ENCODE data around the gene ZNF681.

DNA sequence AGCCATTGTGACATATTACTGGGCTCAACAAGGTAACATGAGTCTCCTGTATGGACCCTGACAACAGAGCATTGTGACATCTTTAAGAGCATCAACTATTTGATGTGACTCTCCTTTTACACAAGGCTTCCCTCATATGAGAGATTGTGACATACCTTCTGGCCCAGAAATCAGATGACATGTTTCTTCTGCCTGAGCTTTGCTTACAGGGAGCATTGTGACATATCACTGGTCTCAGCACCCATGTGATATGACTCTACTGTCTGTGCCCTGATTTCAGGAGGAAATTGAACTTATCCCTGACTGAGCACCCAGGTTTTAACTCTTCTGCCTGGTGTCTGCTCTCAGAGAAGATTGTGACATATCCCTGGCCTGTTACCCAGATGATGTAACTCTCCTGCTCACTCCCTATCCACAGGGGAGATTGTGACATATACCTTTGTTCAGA is 15.9 kb upstream of the ZNF681 start:
- TF ChIP-seq EZH2 (IDR thresholded peaks at IDR 0.05; ENCODE audit: borderline replicate concordance, low read depth, low read length, severe bottlenecking): no peak
- TF ChIP-seq, protein P1, sequence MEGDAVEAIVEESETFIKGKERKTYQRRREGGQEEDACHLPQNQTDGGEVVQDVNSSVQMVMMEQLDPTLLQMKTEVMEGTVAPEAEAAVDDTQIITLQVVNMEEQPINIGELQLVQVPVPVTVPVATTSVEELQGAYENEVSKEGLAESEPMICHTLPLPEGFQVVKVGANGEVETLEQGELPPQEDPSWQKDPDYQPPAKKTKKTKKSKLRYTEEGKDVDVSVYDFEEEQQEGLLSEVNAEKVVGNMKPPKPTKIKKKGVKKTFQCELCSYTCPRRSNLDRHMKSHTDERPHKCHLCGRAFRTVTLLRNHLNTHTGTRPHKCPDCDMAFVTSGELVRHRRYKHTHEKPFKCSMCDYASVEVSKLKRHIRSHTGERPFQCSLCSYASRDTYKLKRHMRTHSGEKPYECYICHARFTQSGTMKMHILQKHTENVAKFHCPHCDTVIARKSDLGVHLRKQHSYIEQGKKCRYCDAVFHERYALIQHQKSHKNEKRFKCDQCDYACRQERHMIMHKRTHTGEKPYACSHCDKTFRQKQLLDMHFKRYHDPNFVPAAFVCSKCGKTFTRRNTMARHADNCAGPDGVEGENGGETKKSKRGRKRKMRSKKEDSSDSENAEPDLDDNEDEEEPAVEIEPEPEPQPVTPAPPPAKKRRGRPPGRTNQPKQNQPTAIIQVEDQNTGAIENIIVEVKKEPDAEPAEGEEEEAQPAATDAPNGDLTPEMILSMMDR (IDR thresholded peaks at IDR 0.05; ENCODE audit: borderline replicate concordance, extremely low read depth, low read length, poor library complexity, severe bottlenecking): no peak

All from DND-41 (cell line).